Myocyte (in vitro differentiated cells): ENCODE results near the gene ULK4. TPM values are rescaled to one million over a fixed set of nuclear protein-coding genes. Genes with fewer than 3 reads are reported as not detected.
"Not testable (repeated sequence)": the region's sequence is repeated elsewhere in the genome, so short reads cannot be mapped to it uniquely, and the experiment has no call there.

Experiments
- DNase-seq: peaks from one replicate; pipeline ENCODE4 v3.0.0-alpha.2; 2012; ENCODE audit warnings: low read depth
- total RNA-seq: library from RNA; depleted of rRNA; stranded (reverse); fragments of >200 nt; gene quantifications from 2 replicates; pipeline ENCODE4 v1.2.3, GENCODE V29; 2014

Gene ULK4
- total RNA-seq, 1 donor from 2014 or later: 2.1 TPM

GRCh38 chr3:41507336-41508062 lies 454.4 kb downstream of the ULK4 start:
- peak; percentile 65 for DNase-seq

- no peak for DNase-seq
Observed at GRCh38 chr3:41503998-41504623, 457.8 kb downstream of the ULK4 start.

DNA sequence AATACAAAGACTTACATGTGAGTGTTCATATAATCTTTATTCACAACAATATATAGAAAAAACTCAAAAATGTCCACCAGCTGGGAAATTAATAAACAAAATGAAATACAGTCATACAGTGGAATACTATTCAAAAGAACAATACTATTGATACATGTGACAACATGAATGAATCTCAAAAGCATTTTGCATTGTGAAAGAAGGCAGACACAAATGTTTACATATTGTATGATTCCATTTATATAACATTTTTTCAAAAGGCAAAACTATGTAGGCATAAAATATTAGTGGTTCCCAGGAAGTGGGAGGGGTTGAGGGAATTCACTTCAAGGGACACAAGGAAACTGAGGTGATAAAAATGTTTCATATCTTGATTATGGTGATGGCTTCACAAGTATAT lies 459.4 kb downstream of the ULK4 start:
- DNase-seq: no peak

GRCh38 chr3:41502023-41502422 lies 459.9 kb downstream of the ULK4 start:
- no peak for DNase-seq

- DNase-seq: no peak
Observed at GRCh38 chr3:41498847-41499246, 463.1 kb downstream of the ULK4 start.

GRCh38 chr3:41490360-41490759 lies 471.5 kb downstream of the ULK4 start:
- DNase-seq: no peak

- no peak for DNase-seq
Observed at GRCh38 chr3:41489231-41489630, 472.7 kb downstream of the ULK4 start.

- no peak for DNase-seq
Observed at GRCh38 chr3:41488501-41488900, 473.4 kb downstream of the ULK4 start.

- no peak for DNase-seq
Observed at GRCh38 chr3:41485484-41485883, 476.4 kb downstream of the ULK4 start.

GRCh38 chr3:41482134-41482533 lies 479.8 kb downstream of the ULK4 start:
- DNase-seq: no peak

DNA sequence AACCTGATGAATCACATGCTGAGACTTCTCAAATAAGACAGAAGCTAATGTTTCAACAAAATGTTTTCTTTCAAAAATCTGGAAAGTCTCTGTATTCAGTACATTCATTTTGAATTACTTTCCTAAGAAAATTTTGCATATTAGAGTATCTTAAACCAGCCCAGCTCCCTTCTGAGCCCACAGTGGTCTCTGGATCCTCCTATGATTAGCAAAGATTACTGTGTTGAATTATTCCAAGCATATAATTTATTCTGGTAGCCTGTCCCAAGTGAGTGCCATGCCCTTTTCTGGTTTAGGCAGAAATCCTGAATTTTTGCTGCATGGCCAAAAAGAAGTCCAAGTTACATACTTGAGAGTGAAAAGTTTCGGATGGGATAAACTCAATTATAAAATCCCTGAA lies 483.6 kb downstream of the ULK4 start:
- DNase-seq: no peak

DNA sequence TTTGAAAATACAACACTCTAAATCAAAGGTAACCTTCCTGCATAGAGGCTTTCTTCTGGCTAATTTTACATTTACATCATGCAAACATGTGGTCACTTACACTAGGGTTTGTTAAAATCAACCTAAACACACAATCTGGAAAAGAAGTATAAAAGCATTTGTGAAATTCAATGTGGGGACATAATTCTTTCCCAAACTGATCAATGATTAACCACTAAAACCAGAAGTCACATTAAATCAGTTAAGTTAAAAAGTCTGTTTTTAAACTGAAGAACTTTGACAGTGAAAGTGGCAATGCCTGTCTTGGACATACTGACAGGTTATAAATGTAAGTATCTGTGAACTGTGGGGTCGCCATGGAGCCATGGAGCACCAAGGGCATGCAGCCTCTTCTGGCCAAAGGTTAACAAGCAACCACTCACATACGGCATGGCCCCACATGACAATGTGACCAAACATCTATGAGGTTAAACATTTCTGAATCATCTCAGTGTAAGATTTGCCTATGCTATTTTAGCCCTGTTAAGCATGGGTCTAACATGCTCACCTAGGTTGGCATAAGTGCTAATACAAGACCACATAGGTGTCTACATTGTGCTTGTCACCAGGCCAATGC lies 484.4 kb downstream of the ULK4 start:
- DNase-seq: no peak

DNA sequence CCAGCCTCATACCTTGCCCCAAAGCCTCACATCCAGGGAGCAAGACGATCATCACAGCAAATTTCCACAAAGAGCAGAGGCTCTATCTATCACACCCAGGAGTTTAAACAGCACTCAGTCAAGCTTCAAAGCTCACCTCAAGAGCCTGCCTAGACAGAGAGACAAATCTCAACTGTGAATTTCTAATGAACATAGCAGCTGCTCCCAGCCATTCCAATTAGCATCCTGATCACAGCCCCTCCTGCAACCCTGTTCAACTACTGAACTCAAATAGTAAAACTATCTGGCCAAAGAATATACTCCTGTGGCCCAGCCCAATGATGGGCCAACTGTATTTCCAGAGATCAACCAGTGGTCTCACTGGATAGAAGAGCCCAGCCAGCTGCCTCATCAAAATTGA lies 492.8 kb downstream of the ULK4 start:
- no peak for DNase-seq

DNA sequence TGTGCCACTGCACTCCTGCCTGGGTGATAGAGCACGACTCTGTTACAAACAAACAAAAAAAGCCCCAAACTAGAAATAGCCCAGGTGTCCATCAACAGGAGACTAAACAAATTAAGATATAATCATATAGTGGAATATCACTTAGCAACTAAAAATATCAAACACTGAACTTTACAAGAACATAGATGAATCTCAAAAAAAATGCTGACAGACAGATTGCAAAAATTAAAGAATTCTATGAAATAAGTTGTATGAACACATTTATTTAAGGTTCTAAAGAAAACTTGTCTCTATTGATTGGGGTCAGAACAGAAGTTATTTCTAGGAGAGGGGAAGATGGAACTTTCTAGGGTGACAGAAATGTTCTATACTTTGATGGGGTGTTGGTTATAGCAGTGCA lies 494.4 kb downstream of the ULK4 start:
- no peak for DNase-seq

DNA sequence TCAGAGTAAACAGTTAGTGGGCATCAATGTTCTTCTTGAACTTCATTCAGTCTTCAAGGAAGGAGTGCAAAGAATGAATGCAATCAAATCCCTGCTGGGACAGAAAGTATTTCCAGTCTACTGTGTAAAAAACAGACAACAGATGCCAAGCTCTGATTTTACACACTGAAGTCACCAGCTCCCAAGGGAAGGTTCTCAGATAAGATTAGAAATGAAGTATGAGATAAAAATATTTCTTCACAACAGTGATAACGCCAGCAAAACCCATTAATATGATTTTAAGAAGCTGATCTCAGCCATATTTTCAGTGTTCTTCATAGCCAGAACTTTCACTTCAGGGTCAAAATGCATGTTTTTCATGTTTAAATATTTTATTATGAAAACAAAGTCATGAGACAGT lies 497.0 kb downstream of the ULK4 start:
- DNase-seq: peak; percentile 57

GRCh38 chr3:41464401-41464800 lies 497.5 kb downstream of the ULK4 start:
- DNase-seq: peak; percentile 4

DNA sequence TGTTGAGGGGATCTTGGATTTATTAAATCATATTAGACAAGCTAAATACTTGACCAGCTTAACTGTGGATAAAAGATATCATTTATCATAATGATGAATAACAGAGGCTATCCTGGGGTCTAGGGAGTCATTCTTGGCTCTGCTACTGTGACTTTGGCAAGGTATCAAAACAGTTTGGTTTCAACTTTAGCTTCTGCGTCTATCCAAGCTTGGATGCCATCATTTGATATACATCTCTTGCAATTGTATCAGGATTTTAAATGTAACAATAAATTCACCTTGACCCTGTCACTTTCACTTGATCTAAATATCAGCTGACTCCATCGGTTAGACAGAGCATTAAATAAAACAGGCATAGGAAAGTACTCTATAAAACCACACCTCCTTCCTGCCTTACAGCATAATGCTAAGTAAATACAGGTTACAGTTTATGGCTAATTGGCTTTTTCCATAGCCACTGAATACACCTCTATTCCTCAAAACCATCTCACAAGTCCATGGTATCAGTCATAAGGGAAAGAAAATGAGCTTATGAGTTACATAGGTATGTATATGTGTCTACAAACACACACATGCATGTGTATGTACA lies 499.7 kb downstream of the ULK4 start:
- no peak for DNase-seq

DNA sequence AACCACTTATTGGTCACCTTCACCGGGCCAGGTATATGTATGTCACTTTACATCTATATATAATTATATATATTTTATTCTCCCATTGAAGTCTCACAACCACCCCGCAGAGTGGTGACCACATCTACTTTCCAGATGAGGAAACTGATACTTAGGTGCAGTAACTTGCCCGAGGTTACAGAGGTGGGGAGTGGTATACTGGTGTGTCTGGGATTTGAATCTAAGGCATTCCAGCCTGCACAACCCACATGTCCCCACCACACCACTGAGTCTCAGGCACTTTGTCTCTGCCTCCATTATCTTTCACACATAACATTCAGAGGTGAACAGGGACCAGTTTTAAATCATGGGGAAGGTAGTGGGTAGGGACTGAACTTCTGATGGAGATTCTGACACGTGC lies 501.2 kb downstream of the ULK4 start:
- DNase-seq: no peak

GRCh38 chr3:41457176-41457575 lies 504.7 kb downstream of the ULK4 start:
- no peak for DNase-seq

DNA sequence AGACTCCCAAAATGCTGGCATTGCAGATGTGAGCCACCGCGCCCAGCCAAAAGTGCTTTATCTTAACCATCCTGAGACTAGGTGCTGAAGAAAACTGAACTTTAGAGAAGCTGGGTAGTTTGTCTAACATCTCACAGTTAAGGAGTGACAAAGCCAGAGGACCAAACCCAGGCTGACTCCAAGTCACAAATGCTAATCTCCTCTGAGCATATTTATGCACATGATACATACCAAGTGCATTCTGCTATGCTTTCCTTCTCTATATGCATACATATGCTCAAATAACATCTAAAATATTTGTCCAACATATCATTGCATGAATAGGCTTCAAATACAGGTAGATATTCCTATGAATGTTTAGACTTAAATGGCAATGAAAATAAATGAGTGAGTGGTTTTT lies 505.7 kb downstream of the ULK4 start:
- no peak for DNase-seq

GRCh38 chr3:41453618-41454017 lies 508.3 kb downstream of the ULK4 start:
- DNase-seq: not testable (repeated sequence)
